ENCODE results near the gene METTL3. TPM values are rescaled to one million over a fixed set of nuclear protein-coding genes. Genes with fewer than 3 reads are reported as not detected.

METTL3 gene
- polyA plus RNA-seq, 3 donors = 9.5 to 116 (median 10.8) TPM

DNA sequence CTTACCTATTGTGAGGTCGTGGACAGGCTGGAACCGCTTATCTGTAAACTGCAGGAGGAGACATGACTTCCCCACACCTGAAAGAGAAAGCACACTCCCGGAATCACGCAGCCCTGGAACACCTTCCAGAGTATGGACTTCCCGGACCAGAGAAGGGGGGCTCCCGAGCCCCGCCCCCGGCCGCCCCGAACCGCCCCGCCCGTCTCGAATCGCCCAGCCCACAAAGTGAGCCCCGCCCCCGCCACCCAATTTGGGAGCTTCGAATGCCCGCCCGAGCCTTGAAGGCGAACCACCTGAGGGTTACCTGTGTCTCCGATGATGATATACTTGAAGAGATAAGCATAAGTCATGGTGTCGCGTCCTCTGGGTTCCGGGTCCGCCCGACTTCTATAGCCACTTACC lies 34.6 kb downstream of the METTL3 start:
- intact Hi-C loops (cut with micrococcal nuclease) = no loop called here
- H3K27ac Mint-ChIP-seq = peak overlapping the region; percentile 94 to 100 (median 100)
- peak overlapping the region; percentile 100 for H3K4me3 Mint-ChIP-seq

GRCh38 chr14:21475767-21476522 lies 35.2 kb downstream of the METTL3 start:
- Histone ChIP-seq H3K9ac (ENCODE audit: insufficient read depth, low read length, poor library complexity, severe bottlenecking) (peak overlapping the region; percentile 85), H4K20me1 (ENCODE audit: insufficient read depth, low read length) (peaks cover 3% of the 10 kb centered on the region), H3K9me3 (replicated peaks in 1 of 2; ENCODE audit: control insufficient read depth in 1 of 2, insufficient read depth in 1 of 2, low read length in 2 of 2) (no peaks in the 10 kb centered on the region), H3K36me3 (replicated peaks in 1 of 2; ENCODE audit: control insufficient read depth in 1 of 2, insufficient read depth in 2 of 2, low read length in 2 of 2) (peaks cover 17 to 45% of the 10 kb centered on the region in 2 donors), H3K4me3 (replicated peaks in 1 of 3; ENCODE audit: low read depth in 2 of 3, low read length in 3 of 3) (peak overlapping the region; percentile 58 to 100 (median 97)), H3K4me1 (ENCODE audit: control insufficient read depth in 1 of 2, insufficient read depth in 2 of 2, low read length in 2 of 2) (peaks cover 12 to 26% of the 10 kb centered on the region in 2 donors), H3K27ac (ENCODE audit: low read depth in 1 of 2, low read length in 2 of 2) (peak overlapping the region; percentile 44 to 95), H3K79me2 (ENCODE audit: insufficient read depth, low read length) (peaks cover 48% of the 10 kb centered on the region), H2AFZ (ENCODE audit: insufficient read depth, low read depth, low read length, poor library complexity, severe bottlenecking) (peak overlapping the region; percentile 89), H3K27me3 (ENCODE audit: control insufficient read depth in 2 of 2, insufficient read depth in 2 of 2, low read length in 2 of 2) (no peaks in the 10 kb centered on the region), H3K4me2 (replicated peaks; ENCODE audit: extremely low read depth, low read length, poor library complexity, severe bottlenecking) (peak overlapping the region; percentile 91)
- TF ChIP-seq, protein P1, sequence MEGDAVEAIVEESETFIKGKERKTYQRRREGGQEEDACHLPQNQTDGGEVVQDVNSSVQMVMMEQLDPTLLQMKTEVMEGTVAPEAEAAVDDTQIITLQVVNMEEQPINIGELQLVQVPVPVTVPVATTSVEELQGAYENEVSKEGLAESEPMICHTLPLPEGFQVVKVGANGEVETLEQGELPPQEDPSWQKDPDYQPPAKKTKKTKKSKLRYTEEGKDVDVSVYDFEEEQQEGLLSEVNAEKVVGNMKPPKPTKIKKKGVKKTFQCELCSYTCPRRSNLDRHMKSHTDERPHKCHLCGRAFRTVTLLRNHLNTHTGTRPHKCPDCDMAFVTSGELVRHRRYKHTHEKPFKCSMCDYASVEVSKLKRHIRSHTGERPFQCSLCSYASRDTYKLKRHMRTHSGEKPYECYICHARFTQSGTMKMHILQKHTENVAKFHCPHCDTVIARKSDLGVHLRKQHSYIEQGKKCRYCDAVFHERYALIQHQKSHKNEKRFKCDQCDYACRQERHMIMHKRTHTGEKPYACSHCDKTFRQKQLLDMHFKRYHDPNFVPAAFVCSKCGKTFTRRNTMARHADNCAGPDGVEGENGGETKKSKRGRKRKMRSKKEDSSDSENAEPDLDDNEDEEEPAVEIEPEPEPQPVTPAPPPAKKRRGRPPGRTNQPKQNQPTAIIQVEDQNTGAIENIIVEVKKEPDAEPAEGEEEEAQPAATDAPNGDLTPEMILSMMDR (IDR thresholded peaks at IDR 0.05) = no peak
- Mint-ChIP-seq H3K27me3 (ENCODE audit: low read depth in 3 of 3) (peaks cover 0 to 1% (median 0%) of the 10 kb centered on the region in 3 donors), H3K4me3 (peak overlapping the region; percentile 100), H3K27ac (peak overlapping the region; percentile 94 to 100 (median 100)), H3K9me3 (peaks cover 0 to 1% (median 0%) of the 10 kb centered on the region in 7 donors), H3K36me3 (peaks cover 34 to 51% of the 10 kb centered on the region in 2 donors), H3K4me1 (peaks cover 18% of the 10 kb centered on the region)
- DNase-seq = no peak
- 100% methylated on average over 1 of the region's 10 CpGs for WGBS (ENCODE audit: insufficient coverage)
- intact Hi-C loops (cut with micrococcal nuclease) = no loop called here

More for the DNA sequence above, 34.6 kb downstream of the METTL3 start:
- Histone ChIP-seq H3K4me3 (replicated peaks in 1 of 3; ENCODE audit: low read depth in 2 of 3, low read length in 3 of 3) (peak overlapping the region; percentile 58 to 100 (median 97)), H4K20me1 (ENCODE audit: insufficient read depth, low read length) (peaks cover 3% of the 10 kb centered on the region), H3K9ac (ENCODE audit: insufficient read depth, low read length, poor library complexity, severe bottlenecking) (peak overlapping the region; percentile 85), H3K27me3 (ENCODE audit: control insufficient read depth in 2 of 2, insufficient read depth in 2 of 2, low read length in 2 of 2) (no peaks in the 10 kb centered on the region), H3K4me2 (replicated peaks; ENCODE audit: extremely low read depth, low read length, poor library complexity, severe bottlenecking) (peak overlapping the region; percentile 91), H3K36me3 (replicated peaks in 1 of 2; ENCODE audit: control insufficient read depth in 1 of 2, insufficient read depth in 2 of 2, low read length in 2 of 2) (peaks cover 18 to 48% of the 10 kb centered on the region in 2 donors), H3K4me1 (ENCODE audit: control insufficient read depth in 1 of 2, insufficient read depth in 2 of 2, low read length in 2 of 2) (peaks cover 12 to 26% of the 10 kb centered on the region in 2 donors), H3K27ac (ENCODE audit: low read depth in 1 of 2, low read length in 2 of 2) (peak overlapping the region; percentile 44 to 95), H3K9me3 (replicated peaks in 1 of 2; ENCODE audit: control insufficient read depth in 1 of 2, insufficient read depth in 1 of 2, low read length in 2 of 2) (no peaks in the 10 kb centered on the region), H3K79me2 (ENCODE audit: insufficient read depth, low read length) (peaks cover 54% of the 10 kb centered on the region), H2AFZ (ENCODE audit: insufficient read depth, low read depth, low read length, poor library complexity, severe bottlenecking) (peak overlapping the region; percentile 89)
- TF ChIP-seq, protein P1 (IDR thresholded peaks at IDR 0.05) = no peak
- H3K36me3 Mint-ChIP-seq = peaks cover 38 to 51% of the 10 kb centered on the region in 2 donors
- peaks cover 0 to 1% (median 0%) of the 10 kb centered on the region in 3 donors for H3K27me3 Mint-ChIP-seq (ENCODE audit: low read depth in 3 of 3)
- no peaks in the 10 kb centered on the region for H3K9me3 Mint-ChIP-seq
- DNase-seq = peak in 1 of 3 donors; percentile 55
- H3K4me1 Mint-ChIP-seq = peaks cover 18% of the 10 kb centered on the region
- WGBS (ENCODE audit: insufficient coverage) = 0% methylated on average over 17 of the region's 27 CpGs
